Neural cell (in vitro differentiated cells): ENCODE data around the gene P3H2. TPM values are rescaled to one million over a fixed set of nuclear protein-coding genes. Genes with fewer than 3 reads are reported as not detected.

ENCODE experiments used
- H2AFZ ChIP-seq: fragments of 200-600, 300-800 bp; sonication (generic), shearing (Covaris generic); 2 replicates; pipeline ENCODE4 v1.6.0; 2014; ENCODE audit warnings: low read depth, mild to moderate bottlenecking, antibody characterized with exemption, low read length, moderate library complexity
- H3F3A ChIP-seq: fragments of 200-600 bp; shearing (Covaris generic); 2 replicates; pipeline ENCODE4 v1.6.1; 2016; ENCODE audit warnings: mild to moderate bottlenecking, moderate library complexity, mixed read lengths, antibody characterized with exemption, low read length; ENCODE audit not compliant: insufficient read depth, poor library complexity, severe bottlenecking
- H3K27ac ChIP-seq: fragments of 200-600, 300-800 bp; sonication (generic), shearing (Covaris generic); 2 replicates; pipeline ENCODE4 v1.5.1; 2014; ENCODE audit warnings: mild to moderate bottlenecking, low read length, moderate library complexity
- H3K27me3 ChIP-seq: fragments of 300-800, 200-600 bp; sonication (generic), shearing (Covaris generic); 2 replicates; pipeline ENCODE4 v1.6.0; 2014; ENCODE audit warnings: mild to moderate bottlenecking, low read depth, low read length, moderate library complexity; ENCODE audit not compliant: insufficient read depth
- H3K36me3 ChIP-seq: fragments of 300-800, 200-600 bp; sonication (generic), shearing (Covaris generic); 2 replicates; pipeline ENCODE4 v1.5.1; 2014; ENCODE audit warnings: mild to moderate bottlenecking, antibody characterized with exemption, low read length, moderate library complexity; ENCODE audit not compliant: insufficient read depth
- H3K4me2 ChIP-seq: fragments of 300-800, 200-600 bp; sonication (generic), shearing (Covaris generic); 2 replicates; pipeline ENCODE4 v1.6.0; 2014; ENCODE audit warnings: mild to moderate bottlenecking, low read length
- H3K4me3 ChIP-seq: fragments of 300-800, 200-600 bp; sonication (generic), shearing (Covaris generic); 2 replicates; pipeline ENCODE4 v1.5.1; 2014; ENCODE audit warnings: mild to moderate bottlenecking, low read length, moderate library complexity
- H3K79me2 ChIP-seq: fragments of 200-600 bp; shearing (Covaris generic); replicated peaks from 2 replicates; pipeline ENCODE4 v1.6.0; 2014; ENCODE audit warnings: mild to moderate bottlenecking, low read length, moderate library complexity; ENCODE audit not compliant: insufficient read depth
- H3K9ac ChIP-seq: fragments of 300-800, 200-600 bp; sonication (generic), shearing (Covaris generic); 2 replicates; pipeline ENCODE4 v1.6.1; 2016; ENCODE audit warnings: mild to moderate bottlenecking, low read length, mixed read lengths
- H3K9me2 ChIP-seq: fragments of 200-600 bp; shearing (Covaris generic); 2 replicates; pipeline ENCODE4 v1.6.1; 2016; ENCODE audit warnings: mild to moderate bottlenecking, low read length, mixed read lengths; ENCODE audit not compliant: insufficient read depth
- H3K9me3 ChIP-seq: fragments of 200-600, 300-800 bp; sonication (generic), shearing (Covaris generic); 2 replicates; pipeline ENCODE4 v1.6.1; 2016; ENCODE audit warnings: mild to moderate bottlenecking, mixed run types, low read length, moderate library complexity, mixed read lengths
- H4K20me1 ChIP-seq: fragments of 200-600 bp; shearing (Covaris generic); 2 replicates; pipeline ENCODE4 v1.6.1; 2016; ENCODE audit warnings: mild to moderate bottlenecking, mixed run types; ENCODE audit not compliant: insufficient read depth
- CTCF ChIP-seq: fragments of 450-650 bp; IDR thresholded peaks from 2 replicates; pipeline ENCODE4 v1.5.1; 2014; ENCODE audit warnings: antibody characterized with exemption, mild to moderate bottlenecking, moderate library complexity; ENCODE audit not compliant: poor library complexity, severe bottlenecking
- EP300 ChIP-seq: fragments of 450-650 bp; conservative IDR thresholded peaks from 2 replicates; pipeline ENCODE4 v1.6.1; 2014; ENCODE audit warnings: antibody characterized with exemption, mild to moderate bottlenecking, moderate library complexity; ENCODE audit not compliant: poor library complexity, severe bottlenecking
- EZH2 ChIP-seq: fragments of 200-600, 300-800 bp; shearing (Covaris generic), sonication (generic); IDR thresholded peaks from 2 replicates; pipeline ENCODE4 v1.6.1; 2014; ENCODE audit warnings: antibody characterized with exemption, low read length, borderline replicate concordance, mild to moderate bottlenecking; ENCODE audit not compliant: insufficient read depth, poor library complexity, severe bottlenecking
- MXI1 ChIP-seq: fragments of 450-650 bp; conservative IDR thresholded peaks from 2 replicates; pipeline ENCODE4 v1.6.1; 2014; ENCODE audit warnings: antibody characterized with exemption, mild to moderate bottlenecking; ENCODE audit not compliant: poor library complexity, severe bottlenecking
- POLR2AphosphoS5 ChIP-seq: IDR thresholded peaks from 2 replicates; pipeline ENCODE4 v1.6.1; 2012
- RAD21 ChIP-seq: fragments of 450-650 bp; conservative IDR thresholded peaks from 2 replicates; pipeline ENCODE4 v1.6.1; 2014; ENCODE audit warnings: antibody characterized with exemption, mild to moderate bottlenecking, moderate library complexity
- REST ChIP-seq: IDR thresholded peaks from 2 replicates; pipeline ENCODE4 v1.6.1; 2012; ENCODE audit warnings: borderline replicate concordance
- SMC3 ChIP-seq: fragments of 450-650 bp; conservative IDR thresholded peaks from 2 replicates; pipeline ENCODE4 v1.6.1; 2014; ENCODE audit warnings: antibody characterized with exemption, mild to moderate bottlenecking, moderate library complexity; ENCODE audit not compliant: poor library complexity
- TAF1 ChIP-seq: IDR thresholded peaks from 2 replicates; pipeline ENCODE4 v1.6.1; 2012; ENCODE audit warnings: low read depth
- polyA plus RNA-seq: library from polyadenylated mRNA; depleted of rRNA; stranded (reverse); fragments of >200 nt; gene quantifications from 2 replicates; pipeline ENCODE4 v1.2.3, GENCODE V29; 2014

Gene P3H2
- polyA plus RNA-seq, 1 donor from 2014 or later: 0.68 TPM

- no peak for TF ChIP-seq POLR2AphosphoS5
- TF ChIP-seq EZH2: no peak
- TF ChIP-seq MXI1: no peak
- TF ChIP-seq REST: no peak
- Histone ChIP-seq H3K9me2 (no peaks in the 10 kb centered on the region), H3K4me3 (no peak overlapping the region), H3K36me3 (no peaks in the 10 kb centered on the region), H3K27ac (no peak overlapping the region), H3K9ac (no peak overlapping the region), H3F3A (no peaks in the 10 kb centered on the region), H3K4me2 (no peak overlapping the region), H2AFZ (no peak overlapping the region), H3K9me3 (no peaks in the 10 kb centered on the region), H3K27me3 (no peaks in the 10 kb centered on the region), H4K20me1 (no peaks in the 10 kb centered on the region), H3K79me2 (no peaks in the 10 kb centered on the region)
These were observed 102.2 kb downstream of the P3H2 start for GRCh38 chr3:190018460-190018859.

- no peaks in the 10 kb centered on the region for H3K27me3 ChIP-seq
- H3K9me3 ChIP-seq: no peaks in the 10 kb centered on the region
- H3K4me2 ChIP-seq: no peak overlapping the region
- no peak overlapping the region for H3K9ac ChIP-seq
- no peaks in the 10 kb centered on the region for H3K79me2 ChIP-seq
- no peaks in the 10 kb centered on the region for H4K20me1 ChIP-seq
- H3K4me3 ChIP-seq: no peak overlapping the region
- TF ChIP-seq TAF1 (no peak), POLR2AphosphoS5 (no peak), EZH2 (no peak), SMC3 (peak; percentile 28), CTCF (peak; percentile 30), RAD21 (peak; percentile 43)
- H3K36me3 ChIP-seq: no peaks in the 10 kb centered on the region
- H2AFZ ChIP-seq: no peak overlapping the region
- no peaks in the 10 kb centered on the region for H3K9me2 ChIP-seq
- H3K27ac ChIP-seq: no peak overlapping the region
- H3F3A ChIP-seq: no peaks in the 10 kb centered on the region
These were observed 103.0 kb downstream of the P3H2 start for GRCh38 chr3:190017521-190018288.

GRCh38 chr3:190016966-190017365, 103.7 kb downstream of the P3H2 start:
- no peak overlapping the region for H3K27ac ChIP-seq
- H3F3A ChIP-seq: no peaks in the 10 kb centered on the region
- H3K4me2 ChIP-seq: no peak overlapping the region
- H3K9me3 ChIP-seq: no peaks in the 10 kb centered on the region
- no peak overlapping the region for H2AFZ ChIP-seq
- no peaks in the 10 kb centered on the region for H3K27me3 ChIP-seq
- H3K9me2 ChIP-seq: no peaks in the 10 kb centered on the region
- no peak overlapping the region for H3K4me3 ChIP-seq
- H3K9ac ChIP-seq: no peak overlapping the region
- H4K20me1 ChIP-seq: no peaks in the 10 kb centered on the region
- no peaks in the 10 kb centered on the region for H3K36me3 ChIP-seq
- H3K79me2 ChIP-seq: no peaks in the 10 kb centered on the region
- TF ChIP-seq TAF1 (no peak), RAD21 (no peak), SMC3 (no peak), REST (no peak), CTCF (no peak), POLR2AphosphoS5 (no peak), EP300 (no peak), EZH2 (no peak), MXI1 (no peak)
